Fibroblast of lung (primary cell): ENCODE data around the gene SGCA. TPM values are rescaled to one million over a fixed set of nuclear protein-coding genes. Genes with fewer than 3 reads are reported as not detected.

Source experiments
- DNase-seq, 2 donors: peaks; one replicate each; pipeline versions ENCODE4 v3.0.0 to v3.0.0-alpha.2; 2010; ENCODE audit warnings: low read depth in 2 of 2
- H2AFZ ChIP-seq: 2 replicates; pipeline ENCODE4 v1.5.1; 2012; ENCODE audit warnings: low read length, control low read depth, inconsistent platforms
- H3K27ac ChIP-seq: 2 replicates; pipeline ENCODE4 v1.5.1; 2011; ENCODE audit warnings: low read length, control low read depth; ENCODE audit not compliant: insufficient read depth
- H3K27me3 ChIP-seq: 2 replicates; pipeline ENCODE4 v1.5.1; 2011; ENCODE audit warnings: mild to moderate bottlenecking, low read length; ENCODE audit not compliant: control insufficient read depth, insufficient read depth
- H3K36me3 ChIP-seq: 2 replicates; pipeline ENCODE4 v1.5.1; 2011; ENCODE audit warnings: low read length; ENCODE audit not compliant: control insufficient read depth, insufficient read depth
- H3K4me1 ChIP-seq: 2 replicates; pipeline ENCODE4 v1.5.1; 2011; ENCODE audit warnings: low read length; ENCODE audit not compliant: control insufficient read depth, insufficient read depth; ENCODE audit errors: extremely low read depth
- H3K4me2 ChIP-seq: 2 replicates; pipeline ENCODE4 v1.5.1; 2011; ENCODE audit warnings: low read length, control low read depth; ENCODE audit not compliant: insufficient read depth; ENCODE audit errors: extremely low read depth
- H3K4me3 ChIP-seq, 4 experiments: fragments of 200-600 bp in 1 of 4; sonication (generic) in 1 of 4; replicated peaks in 1 of 4; 2 replicates each; pipeline ENCODE4 v1.5.1; 2011 to 2016; ENCODE audit warnings: low read length in 4 of 4, low read depth in 3 of 4, mild to moderate bottlenecking in 3 of 4, control low read depth in 2 of 4, inconsistent platforms in 1 of 4, mixed read lengths in 1 of 4; ENCODE audit not compliant: insufficient read depth in 1 of 4; ENCODE audit errors: control extremely low read depth in 1 of 4
- H3K79me2 ChIP-seq: 2 replicates; pipeline ENCODE4 v1.5.1; 2012; ENCODE audit warnings: mild to moderate bottlenecking, low read length, inconsistent platforms; ENCODE audit not compliant: control insufficient read depth, insufficient read depth
- H3K9ac ChIP-seq: 2 replicates; pipeline ENCODE4 v1.5.1; 2011; ENCODE audit warnings: mild to moderate bottlenecking, low read length, control low read depth; ENCODE audit not compliant: insufficient read depth
- H3K9me3 ChIP-seq: 2 replicates; pipeline ENCODE4 v1.5.1; 2012; ENCODE audit warnings: low read depth, low read length; ENCODE audit not compliant: control insufficient read depth, insufficient read depth
- H4K20me1 ChIP-seq: 2 replicates; pipeline ENCODE4 v1.5.1; 2011; ENCODE audit warnings: low read length; ENCODE audit not compliant: control insufficient read depth, insufficient read depth; ENCODE audit errors: extremely low read depth
- EZH2 ChIP-seq: IDR thresholded peaks from 2 replicates; pipeline ENCODE4 v1.5.1; 2012; ENCODE audit warnings: low read length, control low read depth, mild to moderate bottlenecking; ENCODE audit errors: missing control alignments
- polyA plus RNA-seq, 2 donors: library from polyadenylated mRNA; depleted of rRNA in 1 of 2; stranded (reverse) in 1 of 2; unstranded in 1 of 2; fragments of >200 nt; gene quantifications; 2 replicates each; pipeline ENCODE4 v1.2.1, GENCODE V29; 2011 to 2012; ENCODE audit warnings: missing spikeins in 1 of 2
- total RNA-seq: library from RNA; depleted of rRNA; stranded (reverse); fragments of >200 nt; gene quantifications from 2 replicates; pipeline ENCODE4 v1.2.1, GENCODE V29; 2014
- TF ChIP-seq, protein P1 (sequence below), 2 donors: IDR thresholded peaks in 1 of 2; conservative IDR thresholded peaks in 1 of 2; 1 replicate in 1 of 2; 2 replicates in 1 of 2; pipeline ENCODE4 v1.5.1; 2011 to 2012; ENCODE audit warnings: low read length in 2 of 2, control low read depth in 1 of 2, inconsistent platforms in 1 of 2, low read depth in 1 of 2, mild to moderate bottlenecking in 1 of 2

The SGCA gene
- total and polyA plus RNA-seq, 2 donors (not counting 1 experiment from before 2014, with no cell fraction given): 1.6 to 4.3 TPM

DNA sequence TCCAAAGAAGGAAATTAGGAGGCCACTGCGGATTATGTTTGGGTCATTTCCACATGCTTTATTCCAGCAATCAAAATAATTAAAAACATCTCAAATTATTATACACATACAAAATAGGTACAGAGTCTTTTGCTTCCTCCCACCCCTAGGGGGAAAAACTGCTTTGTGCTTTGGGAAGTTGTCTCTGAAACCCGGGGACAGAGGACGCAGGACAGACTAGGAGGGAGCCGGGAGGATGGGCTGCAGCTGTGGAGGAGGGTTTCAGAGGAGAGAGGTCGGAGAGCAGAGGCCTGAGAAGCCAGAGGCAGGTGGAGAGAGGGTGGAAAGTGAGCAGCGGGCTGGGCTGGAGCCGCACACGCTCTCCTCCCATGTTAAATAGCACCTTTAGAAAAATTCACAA lies 18.3 kb downstream of the SGCA start:
- Histone ChIP-seq H3K4me2 (no peak overlapping the region), H3K79me2 (peaks cover 9% of the 10 kb centered on the region), H3K4me3 (no peak overlapping the region), H3K4me1 (peaks cover 7% of the 10 kb centered on the region), H3K9me3 (no peaks in the 10 kb centered on the region), H3K27me3 (no peaks in the 10 kb centered on the region), H3K9ac (no peak overlapping the region), H3K27ac (peak overlapping the region; percentile 40), H4K20me1 (peaks cover 1% of the 10 kb centered on the region), H2AFZ (no peak overlapping the region), H3K36me3 (peaks cover 48% of the 10 kb centered on the region)
- DNase-seq: peak in 1 of 2 donors; percentile 41
- TF ChIP-seq, protein P1, sequence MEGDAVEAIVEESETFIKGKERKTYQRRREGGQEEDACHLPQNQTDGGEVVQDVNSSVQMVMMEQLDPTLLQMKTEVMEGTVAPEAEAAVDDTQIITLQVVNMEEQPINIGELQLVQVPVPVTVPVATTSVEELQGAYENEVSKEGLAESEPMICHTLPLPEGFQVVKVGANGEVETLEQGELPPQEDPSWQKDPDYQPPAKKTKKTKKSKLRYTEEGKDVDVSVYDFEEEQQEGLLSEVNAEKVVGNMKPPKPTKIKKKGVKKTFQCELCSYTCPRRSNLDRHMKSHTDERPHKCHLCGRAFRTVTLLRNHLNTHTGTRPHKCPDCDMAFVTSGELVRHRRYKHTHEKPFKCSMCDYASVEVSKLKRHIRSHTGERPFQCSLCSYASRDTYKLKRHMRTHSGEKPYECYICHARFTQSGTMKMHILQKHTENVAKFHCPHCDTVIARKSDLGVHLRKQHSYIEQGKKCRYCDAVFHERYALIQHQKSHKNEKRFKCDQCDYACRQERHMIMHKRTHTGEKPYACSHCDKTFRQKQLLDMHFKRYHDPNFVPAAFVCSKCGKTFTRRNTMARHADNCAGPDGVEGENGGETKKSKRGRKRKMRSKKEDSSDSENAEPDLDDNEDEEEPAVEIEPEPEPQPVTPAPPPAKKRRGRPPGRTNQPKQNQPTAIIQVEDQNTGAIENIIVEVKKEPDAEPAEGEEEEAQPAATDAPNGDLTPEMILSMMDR (conservative IDR thresholded peaks at IDR 0.05 in 1 of 2, IDR thresholded peaks at IDR 0.05 in 1 of 2; ENCODE audit: low read depth in 1 of 2, low read length in 2 of 2): peak; percentile 25 to 49
- no peak for TF ChIP-seq EZH2

DNA sequence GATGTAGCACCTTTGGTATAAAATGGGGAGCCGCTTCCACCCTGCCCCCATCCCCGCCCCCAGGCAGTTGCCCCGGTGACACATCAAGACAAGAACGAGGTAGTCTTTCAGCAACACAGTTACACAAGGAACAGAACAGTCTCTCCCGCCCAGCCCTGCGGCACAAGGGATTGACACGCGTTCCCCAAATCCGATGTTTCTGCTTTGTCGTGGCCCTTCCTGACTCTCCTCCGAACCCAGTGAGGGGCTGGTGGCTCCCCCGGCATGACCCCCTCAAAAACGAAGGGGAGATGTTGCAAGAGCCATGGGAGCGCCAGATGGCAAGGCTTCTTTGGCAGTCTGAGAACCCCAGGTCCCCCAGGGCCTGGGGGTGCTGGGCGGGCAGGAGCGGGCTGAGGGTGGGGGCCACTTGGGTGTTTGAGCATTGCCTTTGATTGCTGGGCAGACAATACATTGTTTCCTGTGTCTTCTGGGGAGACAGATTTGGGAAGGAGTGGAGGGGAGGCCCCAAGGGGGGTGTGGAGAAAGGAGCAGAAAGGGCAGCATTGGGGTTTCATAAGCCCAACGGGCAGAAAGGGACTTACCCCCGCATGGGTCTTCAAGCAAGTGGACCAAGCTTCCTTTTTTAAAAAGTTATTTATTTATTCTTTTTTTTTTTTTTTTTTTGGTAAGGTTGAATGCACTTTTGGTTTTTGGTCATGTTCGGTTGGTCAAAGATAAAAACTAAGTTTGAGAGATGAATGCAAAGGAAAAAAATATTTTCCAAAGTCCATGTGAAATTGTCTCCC lies 19.0 kb downstream of the SGCA start:
- H4K20me1 ChIP-seq: peaks cover 1% of the 10 kb centered on the region
- no peak overlapping the region for H3K4me2 ChIP-seq
- TF ChIP-seq, protein P1 (conservative IDR thresholded peaks at IDR 0.05 in 1 of 2, IDR thresholded peaks at IDR 0.05 in 1 of 2; ENCODE audit: low read depth in 1 of 2, low read length in 2 of 2): no peak
- no peak for TF ChIP-seq EZH2

DNA sequence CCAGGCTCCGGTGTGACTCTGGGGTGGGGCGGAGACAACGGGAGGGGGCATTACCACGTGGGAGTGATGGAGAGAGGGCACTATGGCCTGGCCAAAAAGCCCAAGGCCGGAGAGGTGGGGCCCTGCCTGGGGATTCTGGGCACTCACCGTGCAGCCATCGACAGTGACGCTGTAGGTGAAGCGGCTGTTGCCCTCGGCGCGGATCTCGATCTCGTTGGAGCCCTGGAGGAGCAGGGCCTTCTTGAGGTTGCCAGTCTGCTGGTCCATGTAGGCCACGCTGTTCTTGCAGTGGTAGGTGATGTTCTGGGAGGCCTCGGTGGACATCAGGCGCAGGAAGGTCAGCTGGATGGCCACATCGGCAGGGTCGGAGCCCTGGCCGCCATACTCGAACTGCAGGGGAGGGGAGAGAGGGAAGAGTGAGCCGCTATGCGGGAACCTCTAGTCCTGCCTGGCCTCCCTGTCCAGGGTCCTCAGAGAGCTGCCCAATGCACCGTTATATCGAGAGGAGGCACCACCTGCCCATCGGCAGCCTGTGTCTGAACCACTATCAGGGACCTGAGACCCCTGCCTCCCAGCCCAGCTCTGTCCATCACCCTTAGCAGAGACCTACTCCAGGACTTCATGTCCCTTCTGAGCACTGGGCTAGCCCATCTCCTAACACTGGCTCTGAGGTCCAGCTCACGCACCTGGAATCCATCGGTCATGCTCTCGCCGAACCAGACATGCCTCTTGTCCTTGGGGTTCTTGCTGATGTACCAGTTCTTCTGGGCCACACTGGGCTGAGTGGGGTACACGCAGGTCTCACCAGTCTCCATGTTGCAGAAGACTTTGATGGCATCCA lies 20.0 kb downstream of the SGCA start:
- H3K27me3 ChIP-seq: no peaks in the 10 kb centered on the region
- no peaks in the 10 kb centered on the region for H3K9me3 ChIP-seq
- H2AFZ ChIP-seq: no peak overlapping the region
- H3K79me2 ChIP-seq: peaks cover 22% of the 10 kb centered on the region
- no peak overlapping the region for H3K9ac ChIP-seq
- H4K20me1 ChIP-seq: peaks cover 4% of the 10 kb centered on the region
- peaks cover 66% of the 10 kb centered on the region for H3K36me3 ChIP-seq
- no peak overlapping the region for H3K4me2 ChIP-seq
- peaks cover 7% of the 10 kb centered on the region for H3K4me1 ChIP-seq
- no peak for TF ChIP-seq EZH2
- TF ChIP-seq, protein P1 (conservative IDR thresholded peaks at IDR 0.05 in 1 of 2, IDR thresholded peaks at IDR 0.05 in 1 of 2; ENCODE audit: low read depth in 1 of 2, low read length in 2 of 2): no peak
- peak overlapping the region; percentile 29 for H3K27ac ChIP-seq
- H3K4me3 ChIP-seq: peak overlapping the region in 1 of 4 experiments; percentile 1
- peak in 1 of 2 donors; percentile 71 for DNase-seq

More for the DNA sequence above, 19.0 kb downstream of the SGCA start:
- H3K9ac ChIP-seq: no peak overlapping the region
- no peaks in the 10 kb centered on the region for H3K27me3 ChIP-seq
- H2AFZ ChIP-seq: no peak overlapping the region
- H3K4me1 ChIP-seq: peaks cover 7% of the 10 kb centered on the region
- peak; percentile 65 for DNase-seq
- peaks cover 13% of the 10 kb centered on the region for H3K79me2 ChIP-seq
- H3K9me3 ChIP-seq: no peaks in the 10 kb centered on the region
- peak overlapping the region; percentile 46 for H3K27ac ChIP-seq
- peaks cover 55% of the 10 kb centered on the region for H3K36me3 ChIP-seq
- peak overlapping the region in 1 of 4 experiments; percentile 10 for H3K4me3 ChIP-seq
